T-helper 17 cell (primary cell): ENCODE results near the gene PARP1. TPM values are rescaled to one million over a fixed set of nuclear protein-coding genes. Genes with fewer than 3 reads are reported as not detected.

Experiments used
- ATAC-seq: fragments of 150-1000 bp; cut with Tn5 transposase; 2 replicates; pipeline ENCODE4 v1.10.0; 2021; ENCODE audit warnings: mild to moderate bottlenecking, moderate library complexity
- DNase-seq, 3 donors: peaks; one replicate each; pipeline versions ENCODE4 v3.0.0 to v3.0.0-alpha.2; 2020 to 2021
- H3K9me3 ChIP-seq: one replicate; pipeline ENCODE4 v1.7.0; 2013; ENCODE audit warnings: low read length, mild to moderate bottlenecking; ENCODE audit not compliant: control insufficient read depth, poor library complexity, severe bottlenecking
- H3K27ac Mint-ChIP-seq: one replicate; pipeline ENCODE4 v1.8.0; 2022; ENCODE audit warnings: mild to moderate bottlenecking, moderate library complexity, mixed read lengths
- H3K27me3 Mint-ChIP-seq: one replicate; pipeline ENCODE4 v1.8.0; 2022; ENCODE audit warnings: mixed read lengths
- H3K36me3 Mint-ChIP-seq: one replicate; pipeline ENCODE4 v1.8.0; 2022; ENCODE audit warnings: low read depth, mixed read lengths
- H3K4me1 Mint-ChIP-seq: one replicate; pipeline ENCODE4 v1.8.0; 2022; ENCODE audit warnings: mild to moderate bottlenecking, mixed read lengths
- H3K4me3 Mint-ChIP-seq: one replicate; pipeline ENCODE4 v1.8.0; 2022; ENCODE audit warnings: mild to moderate bottlenecking, moderate library complexity, mixed read lengths
- total RNA-seq, 4 donors: library from RNA in 2 of 4; stranded (reverse) in 2 of 4; gene quantifications; one replicate each; pipeline ENCODE4 v1.2.3 and lab custom pipeline; 2022 to 2026

PARP1 gene
- total RNA-seq, 2 donors from 2014 or later = 84.2 to 87.3 TPM

GRCh38 chr1:226397011-226397926 lies 10.6 kb downstream of the PARP1 start:
- no peak overlapping the region for H3K4me3 Mint-ChIP-seq
- peaks cover 10% of the 10 kb centered on the region for H3K36me3 Mint-ChIP-seq
- H3K4me1 Mint-ChIP-seq = peaks cover 43% of the 10 kb centered on the region
- no peaks in the 10 kb centered on the region for H3K9me3 ChIP-seq
- no peak for DNase-seq
- H3K27ac Mint-ChIP-seq = no peak overlapping the region
- no peak for ATAC-seq
- H3K27me3 Mint-ChIP-seq = no peaks in the 10 kb centered on the region

- no peaks in the 10 kb centered on the region for H3K9me3 ChIP-seq
- DNase-seq = no peak
- peaks cover 8% of the 10 kb centered on the region for H3K36me3 Mint-ChIP-seq
- peaks cover 38% of the 10 kb centered on the region for H3K4me1 Mint-ChIP-seq
- no peaks in the 10 kb centered on the region for H3K27me3 Mint-ChIP-seq
- H3K27ac Mint-ChIP-seq = no peak overlapping the region
- ATAC-seq = no peak
- H3K4me3 Mint-ChIP-seq = no peak overlapping the region
Measured at GRCh38 chr1:226395753-226396152, 12.1 kb downstream of the PARP1 start.

GRCh38 chr1:226394462-226394861 lies 13.4 kb downstream of the PARP1 start:
- Mint-ChIP-seq H3K4me1 (peaks cover 29% of the 10 kb centered on the region), H3K36me3 (peaks cover 8% of the 10 kb centered on the region), H3K27me3 (no peaks in the 10 kb centered on the region), H3K4me3 (no peak overlapping the region), H3K27ac (no peak overlapping the region)
- no peaks in the 10 kb centered on the region for H3K9me3 ChIP-seq
- no peak for ATAC-seq
- no peak for DNase-seq

GRCh38 chr1:226390681-226391080 lies 17.2 kb downstream of the PARP1 start:
- ATAC-seq (no peak), DNase-seq (no peak)
- no peak overlapping the region for H3K4me3 Mint-ChIP-seq
- H3K4me1 Mint-ChIP-seq = peaks cover 18% of the 10 kb centered on the region
- no peaks in the 10 kb centered on the region for H3K27me3 Mint-ChIP-seq
- H3K36me3 Mint-ChIP-seq = peaks cover 8% of the 10 kb centered on the region
- no peaks in the 10 kb centered on the region for H3K9me3 ChIP-seq
- no peak overlapping the region for H3K27ac Mint-ChIP-seq

- Mint-ChIP-seq H3K36me3 (peaks cover 11% of the 10 kb centered on the region), H3K27ac (peak overlapping the region; percentile 27), H3K4me1 (peaks cover 8% of the 10 kb centered on the region), H3K4me3 (no peak overlapping the region), H3K27me3 (no peaks in the 10 kb centered on the region)
- no peaks in the 10 kb centered on the region for H3K9me3 ChIP-seq
- ATAC-seq = no peak
- DNase-seq = no peak
Measured at GRCh38 chr1:226388131-226388530, 19.8 kb downstream of the PARP1 start.

GRCh38 chr1:226384717-226385116 lies 23.2 kb downstream of the PARP1 start:
- peaks cover 10% of the 10 kb centered on the region for H3K36me3 Mint-ChIP-seq
- no peaks in the 10 kb centered on the region for H3K9me3 ChIP-seq

GRCh38 chr1:226384040-226384439 lies 23.9 kb downstream of the PARP1 start:
- DNase-seq (no peak), ATAC-seq (no peak)
- H3K27ac Mint-ChIP-seq = no peak overlapping the region
- H3K9me3 ChIP-seq = no peaks in the 10 kb centered on the region
- peaks cover 10% of the 10 kb centered on the region for H3K36me3 Mint-ChIP-seq
- H3K27me3 Mint-ChIP-seq = no peaks in the 10 kb centered on the region
- peaks cover 4% of the 10 kb centered on the region for H3K4me1 Mint-ChIP-seq
- H3K4me3 Mint-ChIP-seq = no peak overlapping the region

More at GRCh38 chr1:226384717-226385116, 23.2 kb downstream of the PARP1 start:
- Mint-ChIP-seq H3K27ac (no peak overlapping the region), H3K4me3 (no peak overlapping the region), H3K4me1 (peaks cover 4% of the 10 kb centered on the region), H3K27me3 (no peaks in the 10 kb centered on the region)
- no peak for ATAC-seq
- no peak for DNase-seq

GRCh38 chr1:226382030-226382429 lies 25.9 kb downstream of the PARP1 start:
- no peak overlapping the region for H3K27ac Mint-ChIP-seq
- ATAC-seq (no peak), DNase-seq (no peak)
- H3K36me3 Mint-ChIP-seq = peaks cover 10% of the 10 kb centered on the region
- no peaks in the 10 kb centered on the region for H3K9me3 ChIP-seq
- H3K4me1 Mint-ChIP-seq = peaks cover 4% of the 10 kb centered on the region
- no peaks in the 10 kb centered on the region for H3K27me3 Mint-ChIP-seq
- H3K4me3 Mint-ChIP-seq = no peak overlapping the region

- Mint-ChIP-seq H3K4me1 (peaks cover 4% of the 10 kb centered on the region), H3K27ac (no peak overlapping the region), H3K36me3 (peaks cover 13% of the 10 kb centered on the region), H3K27me3 (no peaks in the 10 kb centered on the region), H3K4me3 (no peak overlapping the region)
- H3K9me3 ChIP-seq = no peaks in the 10 kb centered on the region
- ATAC-seq = no peak
- no peak for DNase-seq
Measured at GRCh38 chr1:226381226-226381998, 26.5 kb downstream of the PARP1 start.

GRCh38 chr1:226378071-226378470 lies 29.8 kb downstream of the PARP1 start:
- H3K4me1 Mint-ChIP-seq = peaks cover 7% of the 10 kb centered on the region
- no peak for ATAC-seq
- no peaks in the 10 kb centered on the region for H3K9me3 ChIP-seq
- H3K36me3 Mint-ChIP-seq = peaks cover 18% of the 10 kb centered on the region
- H3K27ac Mint-ChIP-seq = no peak overlapping the region
- H3K4me3 Mint-ChIP-seq = no peak overlapping the region
- DNase-seq = no peak
- no peaks in the 10 kb centered on the region for H3K27me3 Mint-ChIP-seq

- Mint-ChIP-seq H3K36me3 (peaks cover 21% of the 10 kb centered on the region), H3K27me3 (no peaks in the 10 kb centered on the region)
- no peak for DNase-seq
Measured at GRCh38 chr1:226376300-226376699, 31.6 kb downstream of the PARP1 start.

GRCh38 chr1:226373376-226373775 lies 34.5 kb downstream of the PARP1 start:
- no peak for DNase-seq
- peaks cover 7% of the 10 kb centered on the region for H3K4me1 Mint-ChIP-seq
- H3K27ac Mint-ChIP-seq = no peak overlapping the region
- no peak for ATAC-seq
- H3K36me3 Mint-ChIP-seq = peaks cover 13% of the 10 kb centered on the region
- H3K4me3 Mint-ChIP-seq = no peak overlapping the region
- no peaks in the 10 kb centered on the region for H3K9me3 ChIP-seq
- no peaks in the 10 kb centered on the region for H3K27me3 Mint-ChIP-seq

More at GRCh38 chr1:226376300-226376699, 31.6 kb downstream of the PARP1 start:
- Mint-ChIP-seq H3K4me3 (no peak overlapping the region), H3K4me1 (peaks cover 11% of the 10 kb centered on the region), H3K27ac (no peak overlapping the region)
- ATAC-seq = no peak
- H3K9me3 ChIP-seq = no peaks in the 10 kb centered on the region

- Mint-ChIP-seq H3K27ac (no peak overlapping the region), H3K36me3 (peaks cover 13% of the 10 kb centered on the region), H3K27me3 (no peaks in the 10 kb centered on the region), H3K4me3 (no peak overlapping the region), H3K4me1 (peaks cover 7% of the 10 kb centered on the region)
- no peaks in the 10 kb centered on the region for H3K9me3 ChIP-seq
- DNase-seq (no peak), ATAC-seq (no peak)
Measured at GRCh38 chr1:226372885-226373284, 35.0 kb downstream of the PARP1 start.
